Measurements from ENCODE around the gene PNLIPRP3. TPM values are rescaled to one million over a fixed set of nuclear protein-coding genes. Genes with fewer than 3 reads are reported as not detected.
A peak's percentile ranks its signal among the peaks of the same experiment; 100 is the strongest.

PNLIPRP3 gene
- total and polyA plus RNA-seq, 2 donors (not counting 1 experiment from before 2014, with no cell fraction given) = not detected

GRCh38 chr10:116470071-116470470, 42.4 kb downstream of the PNLIPRP3 start:
- TF ChIP-seq EZH2 (IDR thresholded peaks at IDR 0.05; ENCODE audit: low read length, missing control alignments) (no peak), CTCF (conservative IDR thresholded peaks at IDR 0.05 in 1 of 2, IDR thresholded peaks at IDR 0.05 in 1 of 2; ENCODE audit: low read depth in 1 of 2, low read length in 2 of 2) (no peak)
- H3K9me3 ChIP-seq (ENCODE audit: control insufficient read depth, insufficient read depth, low read depth, low read length) = no peaks in the 10 kb centered on the region
- no peak overlapping the region for H2AFZ ChIP-seq (ENCODE audit: low read length)
- no peak overlapping the region for H3K27ac ChIP-seq (ENCODE audit: insufficient read depth, low read length)
- H3K4me3 ChIP-seq (replicated peaks in 1 of 4; ENCODE audit: control extremely low read depth in 1 of 4, insufficient read depth in 1 of 4, low read depth in 3 of 4, low read length in 4 of 4) = no peak overlapping the region
- DNase-seq (ENCODE audit: low read depth in 2 of 2) = peak in 1 of 2 donors; percentile 15
- H3K4me2 ChIP-seq (ENCODE audit: extremely low read depth, insufficient read depth, low read length) = no peak overlapping the region
- no peaks in the 10 kb centered on the region for H3K36me3 ChIP-seq (ENCODE audit: control insufficient read depth, insufficient read depth, low read length)
- no peaks in the 10 kb centered on the region for H3K4me1 ChIP-seq (ENCODE audit: control insufficient read depth, extremely low read depth, insufficient read depth, low read length)
- no peaks in the 10 kb centered on the region for H4K20me1 ChIP-seq (ENCODE audit: control insufficient read depth, extremely low read depth, insufficient read depth, low read length)
- no peak overlapping the region for H3K9ac ChIP-seq (ENCODE audit: insufficient read depth, low read length)
- no peaks in the 10 kb centered on the region for H3K27me3 ChIP-seq (ENCODE audit: control insufficient read depth, insufficient read depth, low read length)
- no peaks in the 10 kb centered on the region for H3K79me2 ChIP-seq (ENCODE audit: control insufficient read depth, insufficient read depth, low read length)

GRCh38 chr10:116470768-116471415, 43.2 kb downstream of the PNLIPRP3 start:
- no peaks in the 10 kb centered on the region for H4K20me1 ChIP-seq (ENCODE audit: control insufficient read depth, extremely low read depth, insufficient read depth, low read length)
- peak in 1 of 2 donors; percentile 13 for DNase-seq (ENCODE audit: low read depth in 2 of 2)
- TF ChIP-seq EZH2 (IDR thresholded peaks at IDR 0.05; ENCODE audit: low read length, missing control alignments) = no peak
- TF ChIP-seq CTCF (conservative IDR thresholded peaks at IDR 0.05 in 1 of 2, IDR thresholded peaks at IDR 0.05 in 1 of 2; ENCODE audit: low read depth in 1 of 2, low read length in 2 of 2) = no peak
- no peak overlapping the region for H3K27ac ChIP-seq (ENCODE audit: insufficient read depth, low read length)
- H3K27me3 ChIP-seq (ENCODE audit: control insufficient read depth, insufficient read depth, low read length) = no peaks in the 10 kb centered on the region
- H3K4me1 ChIP-seq (ENCODE audit: control insufficient read depth, extremely low read depth, insufficient read depth, low read length) = no peaks in the 10 kb centered on the region
- no peak overlapping the region for H2AFZ ChIP-seq (ENCODE audit: low read length)
- no peaks in the 10 kb centered on the region for H3K79me2 ChIP-seq (ENCODE audit: control insufficient read depth, insufficient read depth, low read length)
- H3K9ac ChIP-seq (ENCODE audit: insufficient read depth, low read length) = no peak overlapping the region
- H3K4me2 ChIP-seq (ENCODE audit: extremely low read depth, insufficient read depth, low read length) = no peak overlapping the region
- no peaks in the 10 kb centered on the region for H3K9me3 ChIP-seq (ENCODE audit: control insufficient read depth, insufficient read depth, low read depth, low read length)
- no peak overlapping the region for H3K4me3 ChIP-seq (replicated peaks in 1 of 4; ENCODE audit: control extremely low read depth in 1 of 4, insufficient read depth in 1 of 4, low read depth in 3 of 4, low read length in 4 of 4)
- H3K36me3 ChIP-seq (ENCODE audit: control insufficient read depth, insufficient read depth, low read length) = no peaks in the 10 kb centered on the region

GRCh38 chr10:116472891-116473290, 45.2 kb downstream of the PNLIPRP3 start:
- Histone ChIP-seq H3K36me3 (ENCODE audit: control insufficient read depth, insufficient read depth, low read length) (no peaks in the 10 kb centered on the region), H2AFZ (ENCODE audit: low read length) (no peak overlapping the region), H3K27ac (ENCODE audit: insufficient read depth, low read length) (no peak overlapping the region), H3K27me3 (ENCODE audit: control insufficient read depth, insufficient read depth, low read length) (no peaks in the 10 kb centered on the region), H3K4me1 (ENCODE audit: control insufficient read depth, extremely low read depth, insufficient read depth, low read length) (no peaks in the 10 kb centered on the region), H3K9ac (ENCODE audit: insufficient read depth, low read length) (no peak overlapping the region), H3K9me3 (ENCODE audit: control insufficient read depth, insufficient read depth, low read depth, low read length) (no peaks in the 10 kb centered on the region), H4K20me1 (ENCODE audit: control insufficient read depth, extremely low read depth, insufficient read depth, low read length) (no peaks in the 10 kb centered on the region), H3K4me3 (replicated peaks in 1 of 4; ENCODE audit: control extremely low read depth in 1 of 4, insufficient read depth in 1 of 4, low read depth in 3 of 4, low read length in 4 of 4) (no peak overlapping the region), H3K79me2 (ENCODE audit: control insufficient read depth, insufficient read depth, low read length) (no peaks in the 10 kb centered on the region), H3K4me2 (ENCODE audit: extremely low read depth, insufficient read depth, low read length) (no peak overlapping the region)
- TF ChIP-seq CTCF (conservative IDR thresholded peaks at IDR 0.05 in 1 of 2, IDR thresholded peaks at IDR 0.05 in 1 of 2; ENCODE audit: low read depth in 1 of 2, low read length in 2 of 2) (no peak), EZH2 (IDR thresholded peaks at IDR 0.05; ENCODE audit: low read length, missing control alignments) (no peak)
- no peak for DNase-seq (ENCODE audit: low read depth in 2 of 2)

All from fibroblast of lung (primary cell).